Measurements from ENCODE around the gene SUCLG1.
A peak's percentile ranks its signal among the peaks of the same experiment; 100 is the strongest.

GRCh38 chr2:84487298-84487996, 28.4 kb upstream of the SUCLG1 start:
- TF ChIP-seq CTCF (conservative IDR thresholded peaks at IDR 0.05; ENCODE audit: low read depth, low read length): no peak
- no peak for TF ChIP-seq MAZ (IDR thresholded peaks at IDR 0.05; ENCODE audit: borderline replicate concordance, low read depth, low read length)
- TF ChIP-seq POLR2A (IDR thresholded peaks at IDR 0.05; ENCODE audit: low read depth, low read length): no peak
- 0 out of 2 replicates have a peak, but pooled peaks have one; percentile 46 for TF ChIP-seq MXI1 (IDR thresholded peaks at IDR 0.05; ENCODE audit: borderline replicate concordance, low read depth, low read length)
- TF ChIP-seq CEBPB (IDR thresholded peaks at IDR 0.05; ENCODE audit: low read depth, low read length): peak; percentile 5; the same call in 1 of the 2 replicates
- no peak for TF ChIP-seq MAFK (IDR thresholded peaks at IDR 0.05; ENCODE audit: low read depth, low read length)
- TF ChIP-seq RAD21 (IDR thresholded peaks at IDR 0.05; ENCODE audit: low read length): no peak
- no peak for TF ChIP-seq CHD1 (IDR thresholded peaks at IDR 0.05; ENCODE audit: low read depth, low read length)
- no peak for TF ChIP-seq BHLHE40 (IDR thresholded peaks at IDR 0.05; ENCODE audit: low read depth, low read length)
- TF ChIP-seq SMC3 (IDR thresholded peaks at IDR 0.05; ENCODE audit: low read depth, low read length): no peak
- TF ChIP-seq ELK1 (IDR thresholded peaks at IDR 0.05; ENCODE audit: borderline replicate concordance, low read depth, low read length): no peak
- TF ChIP-seq RCOR1 (IDR thresholded peaks at IDR 0.05; ENCODE audit: insufficient replicate concordance, low read length): no peak
- TF ChIP-seq USF2 (IDR thresholded peaks at IDR 0.05; ENCODE audit: low read depth, low read length): no peak

Measured in IMR-90 (cell line).